ENCODE measurements around the gene GRIK3. TPM values are rescaled to one million over a fixed set of nuclear protein-coding genes. Genes with fewer than 3 reads are reported as not detected.

GRIK3 gene
- total RNA-seq, 3 donors from 2014 or later (not counting 1 experiment from before 2014, with no cell fraction given): not detected

- Mint-ChIP-seq H3K36me3 (no peaks in the 10 kb centered on the region), H3K27me3 (ENCODE audit: low read depth in 2 of 2) (peaks cover 0 to 4% of the 10 kb centered on the region in 2 donors), H3K4me3 (no peak overlapping the region), H3K27ac (no peak overlapping the region), H3K9me3 (no peaks in the 10 kb centered on the region), H3K4me1 (no peaks in the 10 kb centered on the region)
- Histone ChIP-seq H3K4me3 (ENCODE audit: low read length) (no peak overlapping the region), H3K27ac (ENCODE audit: low read length) (no peak overlapping the region), H3K9me3 (ENCODE audit: control insufficient read depth, insufficient read depth, low read length) (no peaks in the 10 kb centered on the region), H3K4me1 (ENCODE audit: control insufficient read depth, insufficient read depth, low read length) (no peaks in the 10 kb centered on the region), H3K36me3 (ENCODE audit: control insufficient read depth, insufficient read depth, low read length) (no peaks in the 10 kb centered on the region), H3K27me3 (ENCODE audit: control insufficient read depth, insufficient read depth, low read length) (no peaks in the 10 kb centered on the region)
- DNase-seq (no peak), ATAC-seq (no peak)
- no peak for TF ChIP-seq CTCF (IDR thresholded peaks at IDR 0.05)
- intact Hi-C loops (cut with micrococcal nuclease): no loop called here
Measured at GRCh38 chr1:36761113-36761512, 273.2 kb downstream of the GRIK3 start.

GRCh38 chr1:36760081-36760480, 274.2 kb downstream of the GRIK3 start:
- Histone ChIP-seq H3K9me3 (ENCODE audit: control insufficient read depth, insufficient read depth, low read length) (no peaks in the 10 kb centered on the region), H3K36me3 (ENCODE audit: control insufficient read depth, insufficient read depth, low read length) (no peaks in the 10 kb centered on the region), H3K27me3 (ENCODE audit: control insufficient read depth, insufficient read depth, low read length) (no peaks in the 10 kb centered on the region), H3K4me3 (ENCODE audit: low read length) (no peak overlapping the region), H3K4me1 (ENCODE audit: control insufficient read depth, insufficient read depth, low read length) (no peaks in the 10 kb centered on the region), H3K27ac (ENCODE audit: low read length) (no peak overlapping the region)
- no peak overlapping the region for H3K4me3 Mint-ChIP-seq
- no peaks in the 10 kb centered on the region for H3K27me3 Mint-ChIP-seq (ENCODE audit: low read depth in 2 of 2)
- no peaks in the 10 kb centered on the region for H3K4me1 Mint-ChIP-seq
- intact Hi-C loops (cut with micrococcal nuclease): no loop called here
- WGBS (ENCODE audit: insufficient coverage): 60% methylated on average over 3 of the region's 3 CpGs
- DNase-seq: no peak
- TF ChIP-seq CTCF (IDR thresholded peaks at IDR 0.05): no peak
- no peak overlapping the region for H3K27ac Mint-ChIP-seq
- no peaks in the 10 kb centered on the region for H3K36me3 Mint-ChIP-seq
- no peaks in the 10 kb centered on the region for H3K9me3 Mint-ChIP-seq
- ATAC-seq: no peak

GRCh38 chr1:36759355-36759754, 275.0 kb downstream of the GRIK3 start:
- Histone ChIP-seq H3K36me3 (ENCODE audit: control insufficient read depth, insufficient read depth, low read length) (no peaks in the 10 kb centered on the region), H3K27me3 (ENCODE audit: control insufficient read depth, insufficient read depth, low read length) (no peaks in the 10 kb centered on the region), H3K4me1 (ENCODE audit: control insufficient read depth, insufficient read depth, low read length) (no peaks in the 10 kb centered on the region), H3K27ac (ENCODE audit: low read length) (no peak overlapping the region), H3K4me3 (ENCODE audit: low read length) (no peak overlapping the region), H3K9me3 (ENCODE audit: control insufficient read depth, insufficient read depth, low read length) (no peaks in the 10 kb centered on the region)
- Mint-ChIP-seq H3K4me1 (no peaks in the 10 kb centered on the region), H3K4me3 (no peak overlapping the region), H3K36me3 (no peaks in the 10 kb centered on the region), H3K9me3 (no peaks in the 10 kb centered on the region), H3K27ac (no peak overlapping the region), H3K27me3 (ENCODE audit: low read depth in 2 of 2) (peaks cover 4 to 7% of the 10 kb centered on the region in 2 donors)
- no peak for DNase-seq
- ATAC-seq: no peak
- intact Hi-C loops (cut with micrococcal nuclease): no loop called here
- TF ChIP-seq CTCF (IDR thresholded peaks at IDR 0.05): no peak
- WGBS (ENCODE audit: insufficient coverage): 100% methylated on average over 1 of the region's 5 CpGs
